ENCODE measurements around the gene MAGOH.
"Not testable (repeated sequence)": the region's sequence is repeated elsewhere in the genome, so short reads cannot be mapped to it uniquely, and the experiment has no call there.

Gene MAGOH

GRCh38 chr1:53206735-53207379 lies 31.5 kb downstream of the MAGOH start:
- DNase-seq (ENCODE audit: low read depth, low spot score), result no peak
- Histone ChIP-seq H3K4me1 (ENCODE audit: insufficient read depth, insufficient read length) (no peaks in the 10 kb centered on the region), H3K9ac (ENCODE audit: insufficient read length, low read depth) (no peak overlapping the region), H3K27me3 (ENCODE audit: insufficient read depth, insufficient read length) (no peaks in the 10 kb centered on the region), H3K4me3 (ENCODE audit: insufficient read length, low read depth) (no peak overlapping the region), H3K9me3 (ENCODE audit: insufficient read depth, low read length) (peaks cover 41% of the 10 kb centered on the region), H3K36me3 (ENCODE audit: insufficient read depth, insufficient read length, low read length) (peaks cover 91% of the 10 kb centered on the region)
- TF ChIP-seq YY1 (IDR thresholded peaks at IDR 0.05; ENCODE audit: insufficient read depth, insufficient read length) (no peak), ZNF274 (IDR thresholded peaks at IDR 0.05; ENCODE audit: low read depth, low read length) (no peak), SUZ12 (IDR thresholded peaks at IDR 0.05; ENCODE audit: extremely low read depth, insufficient read depth, insufficient read length) (no peak)

GRCh38 chr1:53206083-53206685 lies 32.1 kb downstream of the MAGOH start:
- H3K27me3 ChIP-seq (ENCODE audit: insufficient read depth, insufficient read length); H3K4me3 ChIP-seq (ENCODE audit: insufficient read length, low read depth); DNase-seq (ENCODE audit: low read depth, low spot score); H3K4me1 ChIP-seq (ENCODE audit: insufficient read depth, insufficient read length); H3K9ac ChIP-seq (ENCODE audit: insufficient read length, low read depth): not testable (repeated sequence)
- peaks cover 89% of the 10 kb centered on the region for H3K36me3 ChIP-seq (ENCODE audit: insufficient read depth, insufficient read length, low read length)
- peaks cover 41% of the 10 kb centered on the region for H3K9me3 ChIP-seq (ENCODE audit: insufficient read depth, low read length)

- not testable (repeated sequence) for H3K9ac ChIP-seq (ENCODE audit: insufficient read length, low read depth); H3K4me3 ChIP-seq (ENCODE audit: insufficient read length, low read depth); H3K27me3 ChIP-seq (ENCODE audit: insufficient read depth, insufficient read length); H3K4me1 ChIP-seq (ENCODE audit: insufficient read depth, insufficient read length); DNase-seq (ENCODE audit: low read depth, low spot score)
- H3K36me3 ChIP-seq (ENCODE audit: insufficient read depth, insufficient read length, low read length), result peaks cover 89% of the 10 kb centered on the region
- peaks cover 41% of the 10 kb centered on the region for H3K9me3 ChIP-seq (ENCODE audit: insufficient read depth, low read length)
Observed at GRCh38 chr1:53205496-53205895, 32.8 kb downstream of the MAGOH start.

- no peak for DNase-seq (ENCODE audit: low read depth, low spot score)
- Histone ChIP-seq H3K4me1 (ENCODE audit: insufficient read depth, insufficient read length) (no peaks in the 10 kb centered on the region), H3K9ac (ENCODE audit: insufficient read length, low read depth) (no peak overlapping the region), H3K36me3 (ENCODE audit: insufficient read depth, insufficient read length, low read length) (peaks cover 72% of the 10 kb centered on the region), H3K27me3 (ENCODE audit: insufficient read depth, insufficient read length) (no peaks in the 10 kb centered on the region), H3K4me3 (ENCODE audit: insufficient read length, low read depth) (no peak overlapping the region), H3K9me3 (ENCODE audit: insufficient read depth, low read length) (peaks cover 41% of the 10 kb centered on the region)
- TF ChIP-seq YY1 (IDR thresholded peaks at IDR 0.05; ENCODE audit: insufficient read depth, insufficient read length) (no peak), ZNF274 (IDR thresholded peaks at IDR 0.05; ENCODE audit: low read depth, low read length) (no peak), SUZ12 (IDR thresholded peaks at IDR 0.05; ENCODE audit: extremely low read depth, insufficient read depth, insufficient read length) (no peak)
Observed at GRCh38 chr1:53203466-53203865, 34.9 kb downstream of the MAGOH start.

GRCh38 chr1:53198241-53198651 lies 40.1 kb downstream of the MAGOH start:
- Histone ChIP-seq H3K4me3 (ENCODE audit: insufficient read length, low read depth) (no peak overlapping the region), H3K9ac (ENCODE audit: insufficient read length, low read depth) (peak overlapping the region; percentile 93), H3K36me3 (ENCODE audit: insufficient read depth, insufficient read length, low read length) (peaks cover 31% of the 10 kb centered on the region)

GRCh38 chr1:53197291-53198200 lies 40.8 kb downstream of the MAGOH start:
- no peak for TF ChIP-seq ZNF274 (IDR thresholded peaks at IDR 0.05; ENCODE audit: low read depth, low read length)
- no peak for TF ChIP-seq SUZ12 (IDR thresholded peaks at IDR 0.05; ENCODE audit: extremely low read depth, insufficient read depth, insufficient read length)
- TF ChIP-seq YY1 (IDR thresholded peaks at IDR 0.05; ENCODE audit: insufficient read depth, insufficient read length), result no peak
- Histone ChIP-seq H3K9ac (ENCODE audit: insufficient read length, low read depth) (peak overlapping the region; percentile 93), H3K4me1 (ENCODE audit: insufficient read depth, insufficient read length) (peaks cover 5% of the 10 kb centered on the region), H3K27me3 (ENCODE audit: insufficient read depth, insufficient read length) (peaks cover 18% of the 10 kb centered on the region), H3K4me3 (ENCODE audit: insufficient read length, low read depth) (peak overlapping the region; percentile 87), H3K9me3 (ENCODE audit: insufficient read depth, low read length) (no peaks in the 10 kb centered on the region), H3K36me3 (ENCODE audit: insufficient read depth, insufficient read length, low read length) (peaks cover 24% of the 10 kb centered on the region)
- DNase-seq (ENCODE audit: low read depth, low spot score), result no peak

More at GRCh38 chr1:53198241-53198651, 40.1 kb downstream of the MAGOH start:
- H3K9me3 ChIP-seq (ENCODE audit: insufficient read depth, low read length), result no peaks in the 10 kb centered on the region
- H3K4me1 ChIP-seq (ENCODE audit: insufficient read depth, insufficient read length), result peaks cover 5% of the 10 kb centered on the region
- DNase-seq (ENCODE audit: low read depth, low spot score), result no peak
- H3K27me3 ChIP-seq (ENCODE audit: insufficient read depth, insufficient read length), result peaks cover 18% of the 10 kb centered on the region
- TF ChIP-seq ZNF274 (IDR thresholded peaks at IDR 0.05; ENCODE audit: low read depth, low read length) (no peak), SUZ12 (IDR thresholded peaks at IDR 0.05; ENCODE audit: extremely low read depth, insufficient read depth, insufficient read length) (no peak), YY1 (IDR thresholded peaks at IDR 0.05; ENCODE audit: insufficient read depth, insufficient read length) (no peak)
